Panc1 (cell line): ENCODE results near the gene PADI2. TPM values are rescaled to one million over a fixed set of nuclear protein-coding genes. Genes with fewer than 3 reads are reported as not detected.
A peak's percentile ranks its signal among the peaks of the same experiment; 100 is the strongest.

Experiments
- ATAC-seq: fragments of 200-7000 bp; cut with Tn5 transposase; 2 replicates; pipeline ENCODE4 v1.9.1; 2020; ENCODE audit warnings: mild to moderate bottlenecking, moderate library complexity
- BruUV-seq: library from RNA; stranded (reverse); fragments of 400-500 nt; replicated peaks from 2 replicates; lab custom pipeline; 2021; lab: Mats Ljungman, UMichigan
- CTCF ChIA-PET: fragments of 300-600 bp; sonication (Branson Sonifier 250); formaldehyde crosslinking; loops from one replicate; lab custom pipeline; 2022; ENCODE audit warnings: antibody characterized with exemption; lab: Charles Lee
- POLR2A ChIA-PET: fragments of 300-600 bp; sonication (Branson Sonifier 250); formaldehyde crosslinking; loops from one replicate; lab custom pipeline; 2022; ENCODE audit warnings: antibody characterized with exemption; lab: Charles Lee
- DNase-seq: peaks from one replicate; pipeline ENCODE4 v3.0.0-alpha.2; 2010; ENCODE audit warnings: low read depth, low spot score
- H3K27ac ChIP-seq: 2 replicates; pipeline ENCODE4 v1.5.1; 2011; ENCODE audit warnings: mild to moderate bottlenecking, low read length, inconsistent platforms
- H3K27me3 ChIP-seq: fragments of 200-500 bp; sonication (Bioruptor generic); 2 replicates; pipeline ENCODE4 v1.6.0; 2014; ENCODE audit warnings: low read length, inconsistent platforms; ENCODE audit not compliant: control insufficient read depth, insufficient read depth
- H3K36me3 ChIP-seq: fragments of 200-500 bp; sonication (Bioruptor generic); 2 replicates; pipeline ENCODE4 v1.5.1; 2014; ENCODE audit warnings: inconsistent platforms, mild to moderate bottlenecking, low read length, moderate library complexity; ENCODE audit not compliant: control insufficient read depth, insufficient read depth
- H3K4me1 ChIP-seq: 2 replicates; pipeline ENCODE4 v1.5.1; 2011; ENCODE audit warnings: inconsistent platforms, mild to moderate bottlenecking, low read length, moderate library complexity; ENCODE audit not compliant: control insufficient read depth, insufficient read depth
- H3K4me3 ChIP-seq, 2 experiments: 2 replicates each; pipeline ENCODE4 v1.5.1; 2011 to 2012; ENCODE audit warnings: low read depth in 2 of 2, low read length in 2 of 2, mild to moderate bottlenecking in 2 of 2, inconsistent platforms in 1 of 2, moderate library complexity in 1 of 2
- H3K9me3 ChIP-seq: fragments of 200-500 bp; sonication (Bioruptor generic); 2 replicates; pipeline ENCODE4 v1.5.1; 2014; ENCODE audit warnings: low read depth, mild to moderate bottlenecking, inconsistent platforms, low read length, moderate library complexity; ENCODE audit not compliant: control insufficient read depth, insufficient read depth
- POLR2AphosphoS5 ChIP-seq: IDR thresholded peaks from 2 replicates; pipeline ENCODE4 v1.6.1; 2012; ENCODE audit warnings: mild to moderate bottlenecking, low read depth, low read length, moderate library complexity
- REST ChIP-seq, 2 experiments: IDR thresholded peaks; 2 replicates each; pipeline ENCODE4 v1.6.1; 2011 to 2012; ENCODE audit warnings: low read depth in 2 of 2, control low read depth in 1 of 2, low read length in 1 of 2, mild to moderate bottlenecking in 1 of 2, moderate library complexity in 1 of 2; ENCODE audit not compliant: insufficient read depth in 1 of 2
- SIN3A ChIP-seq: IDR thresholded peaks from 2 replicates; pipeline ENCODE4 v1.6.1; 2012; ENCODE audit warnings: low read depth, mild to moderate bottlenecking, low read length, moderate library complexity, borderline replicate concordance; ENCODE audit not compliant: insufficient read depth
- TCF7L2 ChIP-seq: IDR thresholded peaks from 2 replicates; pipeline ENCODE4 v1.6.1; 2011; ENCODE audit warnings: mild to moderate bottlenecking, low read depth, low read length, inconsistent platforms
- in situ Hi-C: cut with HindIII; loops from 2 replicates; pipeline ENCODE4 v1.10.0; 2016; ENCODE audit warnings: low sequenced_read_pairs, low pct_unique_long_range_greater_than_20kb
- intact Hi-C: fragments of 100-400 bp; cut with micrococcal nuclease; formaldehyde crosslinking; loops from one replicate; pipeline ENCODE4 v1.10.0; 2022; ENCODE audit not compliant: unreplicated experiment
- total RNA-seq: library from RNA; stranded (reverse); gene quantifications from one replicate; pipeline ENCODE4 v1.2.1, GENCODE V29; 2021; ENCODE audit not compliant: unreplicated experiment
- TF ChIP-seq, protein P1 (sequence below): fragments of 450-650 bp; IDR thresholded peaks from 2 replicates; pipeline ENCODE4 v1.5.1; 2017; ENCODE audit warnings: mild to moderate bottlenecking

PADI2 gene
- total RNA-seq, 1 experiment from 2014 or later, result 507 TPM

DNA sequence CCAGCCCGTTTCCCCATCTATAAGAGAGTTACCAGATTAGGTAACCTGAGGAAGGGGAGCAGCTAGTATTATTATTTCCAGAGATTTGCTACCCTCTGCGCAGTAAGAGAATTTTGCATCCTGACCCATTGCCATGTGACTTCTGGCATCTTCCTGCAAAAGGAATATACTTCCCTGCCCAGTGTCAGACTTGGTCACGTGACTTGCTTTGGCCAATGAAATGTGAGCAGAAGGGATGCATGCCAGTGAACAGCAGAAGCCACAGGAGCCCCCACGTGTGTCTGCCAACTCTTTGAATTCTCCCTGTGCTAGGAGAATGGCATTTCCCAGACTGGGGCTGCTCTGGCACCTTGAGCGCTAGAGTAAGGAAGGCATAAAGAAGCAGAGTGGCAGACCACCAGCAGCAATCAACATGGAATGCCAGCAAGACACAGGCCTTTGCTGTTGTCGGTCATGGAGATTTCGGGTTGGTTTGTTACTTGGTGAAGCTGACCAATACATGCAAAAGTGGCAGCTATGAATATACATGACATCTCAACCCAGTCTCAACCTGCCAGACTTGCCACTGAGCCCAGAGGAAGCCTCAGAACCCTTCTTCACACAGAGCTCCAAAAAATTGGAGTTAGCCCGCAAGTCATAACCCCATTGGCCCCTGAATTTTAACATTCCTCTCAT lies 39.0 kb downstream of the PADI2 start:
- intact Hi-C loops (no loop called here), in situ Hi-C loops (no loop called here)
- Histone ChIP-seq H3K27ac (no peak overlapping the region), H3K4me1 (peaks cover 5% of the 10 kb centered on the region; the same call in 1 of the 2 replicates), H3K36me3 (no peaks in the 10 kb centered on the region), H3K9me3 (no peaks in the 10 kb centered on the region), H3K27me3 (no peaks in the 10 kb centered on the region), H3K4me3 (no peak overlapping the region)
- DNase-seq (no peak), ATAC-seq (no peak)
- no TSS peak for BruUV-seq
- CTCF ChIA-PET, result no interaction called here
- POLR2A ChIA-PET, result no interaction called here
- TF ChIP-seq REST (IDR thresholded peaks at IDR 0.05; ENCODE audit: insufficient read depth in 1 of 2, low read depth in 2 of 2, low read length in 1 of 2) (no peak), SIN3A (no peak), TCF7L2 (no peak), POLR2AphosphoS5 (no peak)
- TF ChIP-seq, protein P1, sequence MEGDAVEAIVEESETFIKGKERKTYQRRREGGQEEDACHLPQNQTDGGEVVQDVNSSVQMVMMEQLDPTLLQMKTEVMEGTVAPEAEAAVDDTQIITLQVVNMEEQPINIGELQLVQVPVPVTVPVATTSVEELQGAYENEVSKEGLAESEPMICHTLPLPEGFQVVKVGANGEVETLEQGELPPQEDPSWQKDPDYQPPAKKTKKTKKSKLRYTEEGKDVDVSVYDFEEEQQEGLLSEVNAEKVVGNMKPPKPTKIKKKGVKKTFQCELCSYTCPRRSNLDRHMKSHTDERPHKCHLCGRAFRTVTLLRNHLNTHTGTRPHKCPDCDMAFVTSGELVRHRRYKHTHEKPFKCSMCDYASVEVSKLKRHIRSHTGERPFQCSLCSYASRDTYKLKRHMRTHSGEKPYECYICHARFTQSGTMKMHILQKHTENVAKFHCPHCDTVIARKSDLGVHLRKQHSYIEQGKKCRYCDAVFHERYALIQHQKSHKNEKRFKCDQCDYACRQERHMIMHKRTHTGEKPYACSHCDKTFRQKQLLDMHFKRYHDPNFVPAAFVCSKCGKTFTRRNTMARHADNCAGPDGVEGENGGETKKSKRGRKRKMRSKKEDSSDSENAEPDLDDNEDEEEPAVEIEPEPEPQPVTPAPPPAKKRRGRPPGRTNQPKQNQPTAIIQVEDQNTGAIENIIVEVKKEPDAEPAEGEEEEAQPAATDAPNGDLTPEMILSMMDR, result no peak

- ChIA-PET CTCF (no interaction called here), POLR2A (no interaction called here)
- DNase-seq (no peak), ATAC-seq (no peak)
- Histone ChIP-seq H3K4me1 (0 out of 2 replicates have a peak, but pooled peaks cover 2% of the 10 kb centered on the region), H3K4me3 (no peak overlapping the region), H3K9me3 (no peaks in the 10 kb centered on the region), H3K27me3 (no peaks in the 10 kb centered on the region), H3K36me3 (no peaks in the 10 kb centered on the region), H3K27ac (no peak overlapping the region)
- intact Hi-C loops (no loop called here), in situ Hi-C loops (no loop called here)
- TF ChIP-seq TCF7L2 (no peak), POLR2AphosphoS5 (no peak), REST (IDR thresholded peaks at IDR 0.05; ENCODE audit: insufficient read depth in 1 of 2, low read depth in 2 of 2, low read length in 1 of 2) (no peak), SIN3A (no peak)
- TF ChIP-seq, protein P1, result no peak
- TSS peak; percentile 24 for BruUV-seq
These were observed 40.0 kb downstream of the PADI2 start for GRCh38 chr1:17078991-17079868.
